Body of pancreas (tissue), 4 donors: Measurements from ENCODE around the gene HPS5.

Experiments used
- CTCF ChIP-seq, 7 experiments: fragments of 450-650 bp in 4 of 7; fragments of 200-600 bp in 3 of 7; sonication (generic) in 3 of 7; IDR thresholded peaks; one replicate each; pipeline ENCODE4 v1.5.1; 2016 to 2019; ENCODE audit warnings: antibody characterized with exemption in 7 of 7
- POLR2A ChIP-seq, 3 donors: fragments of 450-650 bp; IDR thresholded peaks; one replicate each; pipeline ENCODE4 v1.6.1; 2016; ENCODE audit warnings: antibody characterized with exemption in 3 of 3, mild to moderate bottlenecking in 2 of 3

- TF ChIP-seq CTCF (IDR thresholded peaks at IDR 0.05) (no peak), POLR2A (IDR thresholded peaks at IDR 0.05) (no peak)
Measured at GRCh38 chr11:18253233-18253632, 68.7 kb downstream of the HPS5 start.
